ENCODE measurements around the gene SENP5. TPM values are rescaled to one million over a fixed set of nuclear protein-coding genes. Genes with fewer than 3 reads are reported as not detected.

The SENP5 gene
- total RNA-seq, 4 donors from 2014 or later = 14.5 to 37.8 (median 21.3) TPM

DNA sequence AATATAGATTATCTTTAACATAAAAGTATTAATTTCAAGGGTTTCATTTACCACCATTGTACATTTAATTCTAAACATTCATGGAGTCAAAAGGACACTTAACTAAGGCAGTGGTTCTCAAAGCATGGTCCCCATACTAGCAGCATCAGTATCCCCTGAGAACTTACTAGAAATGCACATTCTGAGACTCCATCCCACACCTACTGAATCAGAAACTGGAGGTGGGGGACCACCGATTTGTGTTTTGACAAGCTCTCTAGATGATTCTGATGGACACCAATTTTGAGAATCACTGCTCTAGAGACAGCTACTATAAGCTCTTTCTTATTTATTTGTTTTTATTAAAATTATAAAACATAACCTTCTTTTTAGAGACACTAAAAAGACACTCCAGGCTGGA is 34.0 kb downstream of the SENP5 start:
- Histone ChIP-seq H3K27ac (no peak overlapping the region), H3K27me3 (no peaks in the 10 kb centered on the region), H3K4me3 (no peak overlapping the region), H3K4me1 (no peaks in the 10 kb centered on the region), H3K9me3 (no peaks in the 10 kb centered on the region), H3K36me3 (peaks cover 0 to 75% (median 25%) of the 10 kb centered on the region in 3 donors)
- 58 to 75% methylated on average over 1 of the region's 1 CpG for WGBS, 2 donors
- no peak for TF ChIP-seq POLR2A (IDR thresholded peaks at IDR 0.05)
- TF ChIP-seq, protein P1, sequence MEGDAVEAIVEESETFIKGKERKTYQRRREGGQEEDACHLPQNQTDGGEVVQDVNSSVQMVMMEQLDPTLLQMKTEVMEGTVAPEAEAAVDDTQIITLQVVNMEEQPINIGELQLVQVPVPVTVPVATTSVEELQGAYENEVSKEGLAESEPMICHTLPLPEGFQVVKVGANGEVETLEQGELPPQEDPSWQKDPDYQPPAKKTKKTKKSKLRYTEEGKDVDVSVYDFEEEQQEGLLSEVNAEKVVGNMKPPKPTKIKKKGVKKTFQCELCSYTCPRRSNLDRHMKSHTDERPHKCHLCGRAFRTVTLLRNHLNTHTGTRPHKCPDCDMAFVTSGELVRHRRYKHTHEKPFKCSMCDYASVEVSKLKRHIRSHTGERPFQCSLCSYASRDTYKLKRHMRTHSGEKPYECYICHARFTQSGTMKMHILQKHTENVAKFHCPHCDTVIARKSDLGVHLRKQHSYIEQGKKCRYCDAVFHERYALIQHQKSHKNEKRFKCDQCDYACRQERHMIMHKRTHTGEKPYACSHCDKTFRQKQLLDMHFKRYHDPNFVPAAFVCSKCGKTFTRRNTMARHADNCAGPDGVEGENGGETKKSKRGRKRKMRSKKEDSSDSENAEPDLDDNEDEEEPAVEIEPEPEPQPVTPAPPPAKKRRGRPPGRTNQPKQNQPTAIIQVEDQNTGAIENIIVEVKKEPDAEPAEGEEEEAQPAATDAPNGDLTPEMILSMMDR (IDR thresholded peaks at IDR 0.05) = no peak
- intact Hi-C loops (cut with DNase I) = no loop called here
- DNase-seq = no peak

DNA sequence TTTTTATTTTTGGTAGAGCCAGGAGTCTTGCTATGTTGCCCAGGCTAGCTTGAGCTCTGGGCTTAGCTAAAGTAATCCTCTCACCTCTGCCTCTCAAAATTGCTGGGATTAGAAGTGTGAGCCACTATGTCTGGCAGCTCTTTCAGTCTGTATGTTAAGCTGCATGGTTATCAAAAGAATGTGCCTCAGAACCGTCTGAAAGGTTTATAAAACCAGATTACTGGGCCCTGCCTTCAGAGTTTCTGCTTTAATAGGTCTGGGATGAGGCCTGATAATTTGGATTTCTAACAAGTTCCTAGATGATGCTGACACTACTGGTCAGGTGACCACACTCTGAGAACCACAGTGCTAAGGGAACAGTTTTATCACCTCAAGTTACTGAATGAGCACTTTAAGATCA is 34.6 kb downstream of the SENP5 start:
- H3K9me3 ChIP-seq = no peaks in the 10 kb centered on the region
- peaks cover 0 to 80% (median 25%) of the 10 kb centered on the region in 3 donors for H3K36me3 ChIP-seq
- intact Hi-C loops (cut with DNase I) = no loop called here
- no peaks in the 10 kb centered on the region for H3K27me3 ChIP-seq
- no peak overlapping the region for H3K27ac ChIP-seq
- DNase-seq = no peak
- no peak for TF ChIP-seq POLR2A (IDR thresholded peaks at IDR 0.05)
- TF ChIP-seq, protein P1 (IDR thresholded peaks at IDR 0.05) = no peak
- H3K4me1 ChIP-seq = no peaks in the 10 kb centered on the region
- 77 to 86% methylated on average over 1 of the region's 1 CpG for WGBS, 2 donors
- no peak overlapping the region for H3K4me3 ChIP-seq

DNA sequence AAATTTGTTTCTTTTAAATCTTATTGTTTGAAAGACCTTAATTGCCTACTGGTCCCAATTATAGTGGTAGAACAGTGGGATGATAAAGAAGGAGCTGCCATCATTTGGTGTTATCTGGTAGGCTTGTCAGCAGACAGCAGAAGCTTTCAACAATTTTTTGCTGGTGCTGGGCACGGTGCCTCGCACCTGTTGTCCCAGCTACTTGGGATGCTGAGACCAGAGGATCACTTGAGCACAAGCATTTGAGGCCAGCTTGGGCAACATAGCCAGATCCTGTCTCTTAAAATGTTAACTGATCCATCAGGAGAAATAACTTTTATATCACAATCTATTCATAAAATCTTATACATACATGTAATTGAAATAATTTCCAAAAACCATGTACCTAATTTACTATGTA is 36.0 kb downstream of the SENP5 start:
- H3K4me1 ChIP-seq = no peaks in the 10 kb centered on the region
- no peak overlapping the region for H3K27ac ChIP-seq
- WGBS, 2 donors = 92 to 100% methylated on average over 2 of the region's 2 CpGs
- no peak overlapping the region for H3K4me3 ChIP-seq
- DNase-seq = no peak
- peaks cover 0 to 93% (median 29%) of the 10 kb centered on the region in 3 donors for H3K36me3 ChIP-seq
- TF ChIP-seq, protein P1 (IDR thresholded peaks at IDR 0.05) = no peak
- TF ChIP-seq POLR2A (IDR thresholded peaks at IDR 0.05) = no peak
- H3K27me3 ChIP-seq = no peaks in the 10 kb centered on the region
- intact Hi-C loops (cut with DNase I) = no loop called here
- H3K9me3 ChIP-seq = no peaks in the 10 kb centered on the region

DNA sequence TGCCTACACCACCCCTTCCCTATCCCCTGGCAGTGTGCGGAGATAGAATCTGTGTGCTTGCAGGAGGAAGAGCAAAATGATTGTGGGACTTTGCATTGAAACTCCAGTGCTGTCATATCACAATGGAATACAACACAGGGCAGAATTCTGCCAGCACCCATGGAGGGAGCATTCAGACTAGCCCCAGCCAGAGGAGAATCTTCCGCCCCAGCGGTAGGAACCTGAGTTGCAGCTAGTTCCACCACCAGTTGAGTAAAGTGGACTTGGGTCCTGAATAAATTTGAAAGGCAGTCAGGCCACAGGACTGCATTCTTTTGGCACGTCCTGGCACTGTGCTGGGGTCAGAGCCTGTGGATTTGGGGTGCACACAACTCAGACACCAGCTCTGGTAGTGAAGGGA is 47.1 kb downstream of the SENP5 start:
- WGBS, 2 donors = 94% methylated on average over 2 to 4 of the region's 4 CpGs
- DNase-seq = no peak
- Histone ChIP-seq H3K9me3 (no peaks in the 10 kb centered on the region), H3K36me3 (peaks cover 0 to 34% (median 0%) of the 10 kb centered on the region in 3 donors), H3K4me3 (no peak overlapping the region), H3K4me1 (no peaks in the 10 kb centered on the region), H3K27ac (no peak overlapping the region), H3K27me3 (no peaks in the 10 kb centered on the region)
- TF ChIP-seq POLR2A (IDR thresholded peaks at IDR 0.05) = no peak
- TF ChIP-seq, protein P1 (IDR thresholded peaks at IDR 0.05) = no peak
- intact Hi-C loops (cut with DNase I) = no loop called here

DNA sequence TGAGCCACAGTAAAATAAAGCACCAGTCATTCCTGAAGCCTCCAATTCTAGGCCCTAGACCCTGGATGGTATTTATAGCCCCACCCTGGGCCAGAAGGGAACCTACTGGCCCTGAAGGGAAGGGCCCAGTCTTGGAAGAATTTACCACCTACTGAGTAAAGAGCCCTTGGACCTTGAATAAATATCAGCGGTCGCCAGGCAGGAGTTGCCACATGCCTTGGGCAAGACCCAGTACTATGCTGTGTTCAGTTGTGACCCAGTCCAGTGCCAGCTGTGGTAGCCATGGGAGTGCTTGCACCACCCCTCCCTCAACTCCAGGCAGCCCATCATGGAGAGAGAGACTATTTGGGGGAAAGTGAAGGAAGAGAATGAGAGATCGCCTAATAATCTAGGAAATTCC is 47.7 kb downstream of the SENP5 start:
- no peaks in the 10 kb centered on the region for H3K4me1 ChIP-seq
- TF ChIP-seq POLR2A (IDR thresholded peaks at IDR 0.05) = no peak
- TF ChIP-seq, protein P1 (IDR thresholded peaks at IDR 0.05) = no peak
- intact Hi-C loops (cut with DNase I) = no loop called here
- DNase-seq = no peak
- peaks cover 0 to 34% (median 0%) of the 10 kb centered on the region in 3 donors for H3K36me3 ChIP-seq
- H3K27ac ChIP-seq = no peak overlapping the region
- no peaks in the 10 kb centered on the region for H3K9me3 ChIP-seq
- WGBS, 2 donors = 89 to 93% methylated on average over 1 to 3 of the region's 3 CpGs
- no peaks in the 10 kb centered on the region for H3K27me3 ChIP-seq
- no peak overlapping the region for H3K4me3 ChIP-seq
